GM18507 (cell line): Measurements from ENCODE around the gene UBE2K.
"Not testable (repeated sequence)": the region's sequence is repeated elsewhere in the genome, so short reads cannot be mapped to it uniquely, and the experiment has no call there.

Experiments used
- DNase-seq: peaks from one replicate; pipeline ENCODE4 v3.0.0; 2011; ENCODE audit warnings: low read depth; ENCODE audit not compliant: insufficient read length; ENCODE audit errors: extremely low spot score
- FAIRE-seq: peaks from 2 replicates; lab custom pipeline; 2011; peaks lifted over from hg19 to GRCh38; lab: Jason Lieb, UNC

UBE2K gene

GRCh38 chr4:39718366-39719323 lies 20.7 kb downstream of the UBE2K start:
- FAIRE-seq (no peak), DNase-seq (no peak)

GRCh38 chr4:39719804-39720580 lies 22.1 kb downstream of the UBE2K start:
- DNase-seq, result no peak

GRCh38 chr4:39721273-39721672 lies 23.3 kb downstream of the UBE2K start:
- not testable (repeated sequence) for DNase-seq, FAIRE-seq

More at GRCh38 chr4:39719804-39720580, 22.1 kb downstream of the UBE2K start:
- FAIRE-seq, result no peak

- FAIRE-seq, result no peak
These were observed 23.9 kb downstream of the UBE2K start for GRCh38 chr4:39721788-39722187.

GRCh38 chr4:39729557-39729956 lies 31.6 kb downstream of the UBE2K start:
- DNase-seq (no peak), FAIRE-seq (no peak)

More at GRCh38 chr4:39721788-39722187, 23.9 kb downstream of the UBE2K start:
- no peak for DNase-seq

- FAIRE-seq (no peak), DNase-seq (no peak)
These were observed 32.1 kb downstream of the UBE2K start for GRCh38 chr4:39730072-39730471.

GRCh38 chr4:39731908-39732307 lies 34.0 kb downstream of the UBE2K start:
- no peak for FAIRE-seq
- no peak for DNase-seq

- DNase-seq (no peak), FAIRE-seq (no peak)
These were observed 34.8 kb downstream of the UBE2K start for GRCh38 chr4:39732728-39733127.

GRCh38 chr4:39739591-39739990 lies 41.7 kb downstream of the UBE2K start:
- not testable (repeated sequence) for FAIRE-seq, DNase-seq

- DNase-seq (no peak), FAIRE-seq (no peak)
These were observed 43.5 kb downstream of the UBE2K start for GRCh38 chr4:39741401-39741800.

- FAIRE-seq (peak; percentile 59), DNase-seq (no peak)
These were observed 48.0 kb downstream of the UBE2K start for GRCh38 chr4:39745920-39746319.

GRCh38 chr4:39750216-39750615 lies 52.3 kb downstream of the UBE2K start:
- FAIRE-seq (no peak), DNase-seq (no peak)

- FAIRE-seq, result peak; percentile 73
These were observed 56.4 kb downstream of the UBE2K start for GRCh38 chr4:39754309-39754708.

GRCh38 chr4:39756159-39756558 lies 58.2 kb downstream of the UBE2K start:
- DNase-seq (no peak), FAIRE-seq (no peak)

More at GRCh38 chr4:39754309-39754708, 56.4 kb downstream of the UBE2K start:
- no peak for DNase-seq

- FAIRE-seq, result no peak
- DNase-seq, result no peak
These were observed 60.2 kb downstream of the UBE2K start for GRCh38 chr4:39758176-39758575.

GRCh38 chr4:39759569-39759968 lies 61.6 kb downstream of the UBE2K start:
- no peak for FAIRE-seq
- no peak for DNase-seq

- FAIRE-seq (no peak), DNase-seq (no peak)
These were observed 63.2 kb downstream of the UBE2K start for GRCh38 chr4:39761005-39761667.

GRCh38 chr4:39763714-39764572 lies 66.0 kb downstream of the UBE2K start:
- peak; percentile 18 for DNase-seq
- peak; percentile 92 for FAIRE-seq

GRCh38 chr4:39770005-39770404 lies 72.1 kb downstream of the UBE2K start:
- FAIRE-seq, result no peak
- no peak for DNase-seq
